Psoas muscle (tissue), 8 donors: ENCODE results near the gene C17orf113. TPM values are rescaled to one million over a fixed set of nuclear protein-coding genes. Genes with fewer than 3 reads are reported as not detected.

Experiments used
- ATAC-seq, 4 donors: fragments of 200-7000 bp; cut with Tn5 transposase; one replicate each; pipeline ENCODE4 v1.9.1; 2020; ENCODE audit warnings: moderate library complexity in 3 of 4, mild to moderate bottlenecking in 2 of 4
- DNase-seq, 2 donors: peaks; one replicate each; pipeline ENCODE4 v3.0.0-alpha.2; 2020
- H3K27ac ChIP-seq: fragments of 200-600 bp; one replicate; pipeline ENCODE4 v1.8.0; 2022
- H3K27me3 ChIP-seq, 3 donors: fragments of 200-600 bp in 1 of 3; one replicate each; pipeline versions ENCODE4 v1.6.1 to v1.8.0; 2013 to 2022; ENCODE audit warnings: low read length in 2 of 3, mild to moderate bottlenecking in 2 of 3, moderate library complexity in 1 of 3; ENCODE audit not compliant: insufficient read depth in 3 of 3
- H3K36me3 ChIP-seq, 2 donors: fragments of 200-600 bp in 1 of 2; one replicate each; pipeline versions ENCODE4 v1.6.1 to v1.8.0; 2013 to 2022; ENCODE audit warnings: low read depth in 1 of 2, mild to moderate bottlenecking in 1 of 2, moderate library complexity in 1 of 2; ENCODE audit not compliant: insufficient read depth in 1 of 2
- H3K4me1 ChIP-seq: fragments of 200-600 bp; one replicate; pipeline ENCODE4 v1.8.0; 2022
- H3K4me3 ChIP-seq: fragments of 200-600 bp; one replicate; pipeline ENCODE4 v1.8.0; 2022; ENCODE audit warnings: mild to moderate bottlenecking
- H3K9me3 ChIP-seq: fragments of 200-600 bp; one replicate; pipeline ENCODE4 v1.8.0; 2022
- CTCF ChIP-seq: fragments of 200-600 bp; IDR thresholded peaks from one replicate; pipeline ENCODE4 v1.8.0; 2022; ENCODE audit warnings: antibody characterized with exemption
- WGBS, 3 donors: extraction: QIAGEN DNeasy Blood & Tissue Kit; methylation state at CpG; one replicate each; pipeline versions ENCODE4 v1.1.6 to v1.1.7; 2013; 5-methylcytosine and 5-hydroxymethylcytosine counted together
- intact Hi-C, 2 donors: fragments of 100-400 bp; cut with DNase I; formaldehyde crosslinking; loops; one replicate each; pipeline versions ENCODE4 v1.11.0 to v1.14.2; 2022
- polyA plus RNA-seq, 3 donors: library from polyadenylated mRNA; stranded (reverse); fragments of 200-250 nt; gene quantifications; one replicate each; pipeline ENCODE4 v1.2.3, GENCODE V29; 2013
- total RNA-seq, 4 donors: library from RNA; stranded (reverse); fragmentation: NEBNext Ultra II Directional in 2 of 4; extraction: Animal tissue kit (Norgen Biotek cat#: 25700) in 2 of 4; gene quantifications; one replicate each; pipeline versions ENCODE4 v1.2.1 to v1.2.4, GENCODE V29; 2021 to 2023
- donor health status: healthy with polysubstance abuse.
- donor health status: DM: no; HTN: no; CAD: no; lungs with moderate emphysema.
- donor health status: Bipolar disorder and iron deficiency.
- donor health status: healthy.
- donor health status: DM: yes; HTN: yes; CAD: no.
- donor health status: DM: no; HTN: no; CAD: no.
- donor health status: DM: no; HTN: no; CAD: no.
- donor health status: DM: yes; HTN: yes; CAD: no.

Gene C17orf113
- total and polyA plus RNA-seq, 7 donors, result 0.08 to 1.2 (median 0.56) TPM

DNA sequence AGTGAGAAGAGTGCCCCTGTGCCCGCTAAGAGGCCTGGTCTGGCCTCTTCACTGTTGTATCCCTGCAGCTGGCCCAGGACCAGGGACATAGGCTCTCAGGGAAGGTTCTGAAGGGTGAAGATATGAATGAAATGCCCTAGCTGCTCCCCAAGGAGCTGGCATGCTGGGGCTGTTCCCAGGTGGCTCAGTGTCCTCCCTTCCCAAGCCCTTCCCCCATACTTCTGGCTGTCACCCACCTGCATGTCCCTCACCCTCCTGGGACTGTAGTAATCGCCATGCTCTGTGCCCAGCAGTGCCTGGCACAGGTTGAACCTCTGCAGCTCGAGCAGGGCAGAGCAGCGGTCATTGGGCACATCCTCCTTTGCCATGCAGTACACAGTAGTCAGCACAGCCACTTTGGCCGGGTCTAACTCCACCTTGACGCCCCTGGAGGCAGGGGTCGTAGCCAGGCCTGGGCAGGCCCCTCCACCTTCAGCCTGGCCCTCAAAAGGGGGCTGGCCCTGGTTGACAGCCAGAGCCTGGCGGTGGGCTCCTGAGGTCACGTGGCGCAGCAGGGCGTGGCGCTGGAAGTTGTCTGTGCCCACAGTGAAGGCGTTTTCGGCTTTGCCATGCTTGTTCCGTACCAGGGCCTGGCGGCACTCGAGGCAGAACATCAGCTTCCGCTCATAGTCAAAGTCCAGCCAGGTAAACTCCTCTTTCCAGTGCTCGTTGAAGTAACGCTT, 7.6 kb downstream of the C17orf113 start:
- ATAC-seq, result peak in 1 of 4 donors; percentile 42
- peaks cover 0 to 2% (median 0%) of the 10 kb centered on the region in 3 donors for H3K27me3 ChIP-seq
- 84 to 88% (median 88%) methylated on average over 20 of the region's 20 CpGs for WGBS, 3 donors
- H3K9me3 ChIP-seq, result no peaks in the 10 kb centered on the region
- no peak overlapping the region for H3K27ac ChIP-seq
- H3K4me1 ChIP-seq, result no peaks in the 10 kb centered on the region
- TF ChIP-seq CTCF, result no peak
- DNase-seq, result no peak
- intact Hi-C loops, result no loop called here
- H3K4me3 ChIP-seq, result no peak overlapping the region
- no peaks in the 10 kb centered on the region for H3K36me3 ChIP-seq

DNA sequence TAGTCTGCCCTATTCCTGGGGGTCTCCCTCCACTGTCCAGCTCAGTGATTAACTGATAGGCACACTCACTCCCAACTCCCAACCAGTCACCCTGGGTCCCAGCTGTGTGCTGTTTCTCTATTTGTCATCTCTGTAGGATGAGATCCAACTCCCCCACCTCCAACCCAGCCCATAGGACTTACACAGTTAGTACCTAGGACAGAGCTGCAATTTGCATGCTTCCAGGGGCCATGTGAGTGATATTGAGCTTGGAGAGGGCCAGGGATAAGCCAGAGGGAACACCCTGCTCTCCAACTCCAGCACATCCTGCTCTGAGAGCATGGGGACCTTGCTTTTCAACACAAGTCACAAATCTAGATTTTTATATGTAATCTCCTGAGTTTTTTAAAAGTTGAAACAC, 8.8 kb downstream of the C17orf113 start:
- Histone ChIP-seq H3K36me3 (no peaks in the 10 kb centered on the region), H3K27me3 (peaks cover 0 to 2% (median 0%) of the 10 kb centered on the region in 3 donors), H3K4me1 (no peaks in the 10 kb centered on the region), H3K4me3 (no peak overlapping the region), H3K27ac (no peak overlapping the region), H3K9me3 (no peaks in the 10 kb centered on the region)
- intact Hi-C loops, result no loop called here
- ATAC-seq (no peak), DNase-seq (no peak)
- no peak for TF ChIP-seq CTCF

- no peaks in the 10 kb centered on the region for H3K36me3 ChIP-seq
- H3K9me3 ChIP-seq, result no peaks in the 10 kb centered on the region
- ATAC-seq (no peak), DNase-seq (no peak)
- H3K27me3 ChIP-seq, result peaks cover 0 to 2% (median 0%) of the 10 kb centered on the region in 3 donors
- H3K27ac ChIP-seq, result no peak overlapping the region
- no peaks in the 10 kb centered on the region for H3K4me1 ChIP-seq
- intact Hi-C loops, result no loop called here
- H3K4me3 ChIP-seq, result no peak overlapping the region
- no peak for TF ChIP-seq CTCF
- 88 to 95% (median 94%) methylated on average over 9 to 10 of the region's 10 CpGs for WGBS, 3 donors
Observed at GRCh38 chr17:42040818-42041217, 9.6 kb downstream of the C17orf113 start.

- Histone ChIP-seq H3K9me3 (no peaks in the 10 kb centered on the region), H3K27ac (no peak overlapping the region), H3K4me1 (no peaks in the 10 kb centered on the region), H3K4me3 (peak overlapping the region; percentile 46), H3K36me3 (no peaks in the 10 kb centered on the region), H3K27me3 (peaks cover 0 to 2% (median 0%) of the 10 kb centered on the region in 3 donors)
- TF ChIP-seq CTCF, result no peak
- DNase-seq (peak in 1 of 2 donors; percentile 29), ATAC-seq (peak in 2 of 4 donors; percentile 12 to 31)
- intact Hi-C loops, result no loop called here
- 43 to 56% (median 48%) methylated on average over 74 to 77 of the region's 77 CpGs for WGBS, 3 donors
Observed at GRCh38 chr17:42039794-42040763, 10.3 kb downstream of the C17orf113 start.
